ENCODE measurements around the gene INPP4A. TPM values are rescaled to one million over a fixed set of nuclear protein-coding genes. Genes with fewer than 3 reads are reported as not detected.

Gene INPP4A
- total and polyA plus RNA-seq, 2 of the 13 experiments (the other 11 are each of a cell fraction or from before 2014, with no cell fraction given): 10.1 to 10.9 TPM

GRCh38 chr2:98561018-98561417 is 116.4 kb downstream of the INPP4A start:
- Histone ChIP-seq H3K36me3 (replicated peaks in 1 of 2; ENCODE audit: control insufficient read depth in 1 of 2, insufficient read depth in 2 of 2, low read length in 2 of 2) (peaks cover 9 to 16% of the 10 kb centered on the region in 2 experiments; a peak in 4 of 5 replicates), H3K4me2 (ENCODE audit: low read depth, low read length) (no peak overlapping the region), H3K9me3 (ENCODE audit: low read length) (no peaks in the 10 kb centered on the region), H3K9ac (ENCODE audit: insufficient read depth, low read depth, low read length) (no peak overlapping the region), H3K79me2 (ENCODE audit: insufficient read depth, low read length) (no peaks in the 10 kb centered on the region), H2AFZ (ENCODE audit: low read length) (no peak overlapping the region), H3K4me1 (ENCODE audit: insufficient read depth, low read length) (peaks cover 10% of the 10 kb centered on the region; the same call in 1 of the 2 replicates), H4K20me1 (ENCODE audit: insufficient read depth, low read length) (no peaks in the 10 kb centered on the region), H3K27ac (ENCODE audit: extremely low read length, insufficient read depth, low read length) (no peak overlapping the region), H3K4me3 (replicated peaks in 1 of 3; ENCODE audit: insufficient read depth in 1 of 3, low read depth in 2 of 3, low read length in 3 of 3) (no peak overlapping the region), H3K27me3 (ENCODE audit: control insufficient read depth in 1 of 2, insufficient read depth in 2 of 2, low read length in 2 of 2) (no peaks in the 10 kb centered on the region)
- DNase-seq (ENCODE audit: low spot score) (no peak), FAIRE-seq (no peak), ATAC-seq (no peak)
- BruUV-seq (replicated peaks): no TSS peak
- ChIA-PET POLR2A (no interaction called here), CTCF (ENCODE audit: low intra/inter-chr PET ratio, low total read pairs) (no interaction called here)
- TF ChIP-seq KLF16 (CRISPR knock-in tag; IDR thresholded peaks at IDR 0.05) (no peak), JUNB (CRISPR knock-in tag; IDR thresholded peaks at IDR 0.05; ENCODE audit: borderline replicate concordance) (no peak)
- in situ Hi-C loops (cut with HindIII; ENCODE audit: extremely low pct_ligation_motif_present, low pct_unique_long_range_greater_than_20kb): no loop called here
- intact Hi-C loops (cut with micrococcal nuclease; ENCODE audit: unreplicated experiment): no loop called here
- 93% methylated on average over 9 of the region's 9 CpGs for WGBS (ENCODE audit: low lambda C conversion rate)

- no peak overlapping the region for H3K27ac ChIP-seq (ENCODE audit: extremely low read length, insufficient read depth, low read length)
- 96% methylated on average over 13 of the region's 13 CpGs for WGBS (ENCODE audit: low lambda C conversion rate)
- ChIA-PET CTCF (ENCODE audit: low intra/inter-chr PET ratio, low total read pairs) (no interaction called here), POLR2A (no interaction called here)
- H3K79me2 ChIP-seq (ENCODE audit: insufficient read depth, low read length): no peaks in the 10 kb centered on the region
- ATAC-seq (no peak), DNase-seq (ENCODE audit: low spot score) (no peak), FAIRE-seq (no peak)
- in situ Hi-C loops (cut with HindIII; ENCODE audit: extremely low pct_ligation_motif_present, low pct_unique_long_range_greater_than_20kb) (no loop called here), intact Hi-C loops (cut with micrococcal nuclease; ENCODE audit: unreplicated experiment) (no loop called here)
- no peaks in the 10 kb centered on the region for H4K20me1 ChIP-seq (ENCODE audit: insufficient read depth, low read length)
- no peak overlapping the region for H3K9ac ChIP-seq (ENCODE audit: insufficient read depth, low read depth, low read length)
- H3K9me3 ChIP-seq (ENCODE audit: low read length): no peaks in the 10 kb centered on the region
- H2AFZ ChIP-seq (ENCODE audit: low read length): no peak overlapping the region
- no peak overlapping the region for H3K4me2 ChIP-seq (ENCODE audit: low read depth, low read length)
- H3K27me3 ChIP-seq (ENCODE audit: control insufficient read depth in 1 of 2, insufficient read depth in 2 of 2, low read length in 2 of 2): no peaks in the 10 kb centered on the region
- peaks cover 10% of the 10 kb centered on the region; the same call in 1 of the 2 replicates for H3K4me1 ChIP-seq (ENCODE audit: insufficient read depth, low read length)
- no peak overlapping the region for H3K4me3 ChIP-seq (replicated peaks in 1 of 3; ENCODE audit: insufficient read depth in 1 of 3, low read depth in 2 of 3, low read length in 3 of 3)
- BruUV-seq (replicated peaks): no TSS peak
- H3K36me3 ChIP-seq (replicated peaks in 1 of 2; ENCODE audit: control insufficient read depth in 1 of 2, insufficient read depth in 2 of 2, low read length in 2 of 2): peaks cover 13 to 23% of the 10 kb centered on the region in 2 experiments; a peak in 3 of 5 replicates
- TF ChIP-seq ZNF549 (CRISPR knock-in tag; IDR thresholded peaks at IDR 0.05) (no peak), NFKBIZ (CRISPR knock-in tag; IDR thresholded peaks at IDR 0.05) (no peak), ZNF34 (CRISPR knock-in tag; IDR thresholded peaks at IDR 0.05; ENCODE audit: borderline replicate concordance) (no peak), ZNF576 (CRISPR knock-in tag; IDR thresholded peaks at IDR 0.05) (no peak), ZNF143 (CRISPR knock-in tag; IDR thresholded peaks at IDR 0.05) (no peak), ZNF605 (CRISPR knock-in tag; IDR thresholded peaks at IDR 0.05) (no peak), ZBTB39 (CRISPR knock-in tag; IDR thresholded peaks at IDR 0.05) (no peak), ATRX (CRISPR knock-in tag; IDR thresholded peaks at IDR 0.05; ENCODE audit: borderline replicate concordance) (no peak)
These were observed 117.4 kb downstream of the INPP4A start for GRCh38 chr2:98561902-98562695.
